HUDEP-2 (cell line): ENCODE data around the gene SIK2.
"Not testable (repeated sequence)": the region's sequence is repeated elsewhere in the genome, so short reads cannot be mapped to it uniquely, and the experiment has no call there.

Experiments used
- DNase-seq, 76 experiments: peaks; one replicate each; lab custom pipeline; 2025; ENCODE audit not compliant: unreplicated experiment in 76 of 76; lab: John Stamatoyannopoulos, UW

The SIK2 gene

GRCh38 chr11:111652184-111652583, 49.9 kb downstream of the SIK2 start:
- DNase-seq, result no peak

- no peak for DNase-seq
Measured at GRCh38 chr11:111654601-111655000, 52.4 kb downstream of the SIK2 start.

GRCh38 chr11:111655924-111656323, 53.7 kb downstream of the SIK2 start:
- DNase-seq, result no peak

- DNase-seq, result not testable (repeated sequence)
Measured at GRCh38 chr11:111657905-111658304, 55.7 kb downstream of the SIK2 start.

- not testable (repeated sequence) for DNase-seq
Measured at GRCh38 chr11:111658493-111658892, 56.2 kb downstream of the SIK2 start.

GRCh38 chr11:111659201-111660115, 57.2 kb downstream of the SIK2 start:
- DNase-seq, result no peak

GRCh38 chr11:111660822-111661221, 58.6 kb downstream of the SIK2 start:
- DNase-seq, result no peak

GRCh38 chr11:111663820-111664219, 61.6 kb downstream of the SIK2 start:
- no peak for DNase-seq

- DNase-seq, result peak in 13 of 76 experiments; percentile 3 to 24 (median 8)
Measured at GRCh38 chr11:111665777-111666176, 63.5 kb downstream of the SIK2 start.

GRCh38 chr11:111668980-111669379, 66.7 kb downstream of the SIK2 start:
- no peak for DNase-seq

GRCh38 chr11:111671383-111671782, 69.1 kb downstream of the SIK2 start:
- DNase-seq, result no peak

GRCh38 chr11:111672949-111673348, 70.7 kb downstream of the SIK2 start:
- no peak for DNase-seq

- DNase-seq, result no peak
Measured at GRCh38 chr11:111674941-111675340, 72.7 kb downstream of the SIK2 start.

GRCh38 chr11:111675891-111676290, 73.6 kb downstream of the SIK2 start:
- DNase-seq, result no peak

GRCh38 chr11:111676878-111677585, 74.8 kb downstream of the SIK2 start:
- DNase-seq, result no peak

GRCh38 chr11:111680486-111681175, 78.4 kb downstream of the SIK2 start:
- no peak for DNase-seq

- DNase-seq, result no peak
Measured at GRCh38 chr11:111683806-111684205, 81.6 kb downstream of the SIK2 start.

GRCh38 chr11:111684251-111684650, 82.0 kb downstream of the SIK2 start:
- no peak for DNase-seq

GRCh38 chr11:111688013-111688412, 85.8 kb downstream of the SIK2 start:
- no peak for DNase-seq

- DNase-seq, result peak in 6 of 76 experiments; percentile 7 to 24 (median 10)
Measured at GRCh38 chr11:111691176-111691575, 88.9 kb downstream of the SIK2 start.

- DNase-seq, result peak in 2 of 76 experiments; percentile 19 to 36
Measured at GRCh38 chr11:111691741-111692140, 89.5 kb downstream of the SIK2 start.
